GM03348 (cell line): ENCODE results near the gene PC.
A peak's percentile ranks its signal among the peaks of the same experiment; 100 is the strongest.

Source experiments
- DNase-seq: peaks from one replicate; pipeline ENCODE4 v3.0.0; 2012; ENCODE audit warnings: low spot score

Gene PC

DNA sequence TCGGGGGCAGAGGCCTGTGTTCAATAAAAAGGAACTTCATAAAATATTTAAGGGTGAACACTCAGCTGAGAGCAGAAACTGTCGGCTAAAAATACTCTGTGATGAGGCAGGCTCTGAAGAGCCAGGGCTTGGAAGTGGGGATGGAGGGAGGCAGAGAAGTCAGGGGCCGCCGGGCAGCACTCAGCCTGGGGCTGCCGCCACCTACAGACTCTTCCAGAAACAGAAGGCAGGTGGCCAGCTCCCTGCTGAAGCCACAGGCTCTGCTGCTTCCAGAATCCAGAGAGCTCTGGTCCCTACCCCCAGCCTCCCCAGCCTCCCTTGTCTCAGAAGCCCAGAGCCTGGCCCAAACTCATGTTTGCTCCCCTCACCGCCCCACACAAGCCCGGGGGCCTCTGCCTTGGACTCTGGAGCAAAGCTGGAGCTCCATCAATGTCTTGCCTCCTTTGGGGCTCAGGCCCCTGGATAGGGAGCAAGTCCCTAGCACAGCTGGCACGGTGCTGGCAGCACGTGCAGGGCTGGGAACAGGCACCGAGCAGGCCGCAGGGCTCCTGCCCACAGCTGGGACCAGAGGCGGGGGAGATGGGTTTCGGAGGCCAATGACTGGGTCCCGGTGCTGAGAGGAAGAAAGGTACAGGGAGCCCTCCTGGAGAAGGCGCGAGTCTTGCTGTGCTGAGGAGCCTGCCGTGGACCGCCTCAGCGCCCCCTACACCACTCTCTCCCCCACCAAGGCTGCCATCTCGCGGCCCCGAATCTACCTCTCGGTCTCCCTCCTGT, 93.1 kb downstream of the PC start:
- no peak for DNase-seq

DNA sequence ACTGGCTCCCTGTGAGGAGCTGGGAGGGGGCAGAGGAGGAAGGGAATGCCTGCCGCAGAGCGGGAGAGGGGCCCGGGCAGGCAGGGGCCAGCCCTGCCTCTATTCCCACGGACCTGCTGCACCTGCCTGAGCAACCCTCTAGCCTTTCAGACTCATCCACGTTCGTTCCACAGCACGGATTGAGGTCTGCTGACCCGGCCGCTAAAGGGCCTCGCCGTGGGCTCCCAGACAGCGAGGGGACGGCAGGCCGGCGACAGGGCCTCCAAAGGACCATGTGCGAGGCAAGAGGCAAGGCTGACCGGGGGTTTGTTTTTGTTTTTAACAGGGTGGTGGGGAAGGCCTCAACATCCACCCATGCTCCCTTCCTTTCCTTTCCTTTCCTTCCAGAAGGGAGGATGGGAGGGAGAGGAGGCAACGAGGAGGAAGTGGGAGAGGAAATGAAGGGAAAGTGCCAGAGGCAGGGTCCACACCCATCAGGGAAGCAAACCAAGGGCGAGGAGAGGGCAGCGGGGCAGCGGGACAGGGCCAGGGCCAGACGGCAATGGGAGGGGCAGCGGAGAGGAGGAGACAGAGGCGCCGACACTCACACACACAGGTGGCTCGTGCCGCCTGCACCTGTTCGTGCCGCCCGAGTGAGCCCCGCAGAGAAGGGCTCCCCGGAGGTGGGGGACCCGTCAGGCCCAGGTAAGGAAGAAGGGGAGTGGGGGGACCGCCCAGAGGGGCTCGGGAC, 93.8 kb downstream of the PC start:
- no peak for DNase-seq

DNA sequence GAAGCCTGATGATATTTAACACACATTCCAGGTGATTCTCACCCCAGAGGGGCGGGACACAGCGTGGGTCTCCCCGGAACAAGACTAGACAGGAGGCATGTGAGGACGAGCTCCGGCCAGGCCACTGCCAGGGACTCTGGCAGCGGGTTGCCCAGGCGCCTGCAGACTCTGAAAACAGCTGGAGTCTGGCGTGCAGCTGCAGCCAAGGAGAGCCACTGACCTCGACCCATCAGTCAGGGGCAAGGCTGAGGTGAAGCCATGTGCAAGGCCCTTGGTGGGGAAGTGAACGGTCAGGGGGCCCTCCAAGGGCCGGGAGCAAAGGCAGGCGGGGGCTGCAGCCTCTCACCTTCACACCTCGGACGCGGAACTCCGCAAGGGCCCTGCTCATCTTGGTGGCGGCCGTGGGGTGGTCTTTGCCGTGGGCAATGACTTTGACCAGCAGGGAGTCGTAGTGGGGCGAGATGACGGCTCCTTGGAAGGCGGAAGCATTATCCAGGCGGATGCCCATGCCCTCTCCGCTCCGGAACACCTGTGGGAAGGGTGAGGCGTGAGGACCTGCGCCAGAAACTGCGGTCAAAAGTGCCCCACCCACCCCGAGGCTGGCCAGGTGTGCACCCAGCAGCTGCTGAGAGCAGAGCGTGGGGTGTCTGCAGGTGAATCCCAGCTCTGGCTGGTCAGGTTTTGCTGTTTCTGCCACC, 94.6 kb downstream of the PC start:
- DNase-seq: no peak

DNA sequence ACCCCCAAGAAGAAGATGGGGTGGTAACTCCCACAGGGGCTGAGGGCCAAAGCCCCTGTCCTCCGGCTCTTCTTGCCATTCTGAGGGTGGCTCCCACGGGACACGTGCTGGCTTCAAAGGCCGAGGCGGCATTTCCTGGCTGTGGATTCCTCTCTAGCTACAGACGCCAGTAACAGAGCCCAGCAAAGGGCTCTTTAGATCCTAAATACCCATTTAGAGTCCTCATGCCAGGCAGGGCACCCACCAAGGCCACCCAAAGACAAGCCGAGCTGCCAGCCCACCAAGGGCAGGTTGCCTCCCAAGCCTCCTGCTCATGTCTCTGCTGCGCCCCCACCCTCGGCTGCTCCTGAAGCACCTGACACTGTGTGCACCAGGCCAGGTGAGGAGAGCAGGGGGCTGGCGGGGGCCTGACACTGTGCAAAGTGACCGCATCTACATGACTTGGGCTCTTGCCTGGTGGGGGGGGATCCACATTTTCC, 95.6 kb downstream of the PC start:
- no peak for DNase-seq

DNA sequence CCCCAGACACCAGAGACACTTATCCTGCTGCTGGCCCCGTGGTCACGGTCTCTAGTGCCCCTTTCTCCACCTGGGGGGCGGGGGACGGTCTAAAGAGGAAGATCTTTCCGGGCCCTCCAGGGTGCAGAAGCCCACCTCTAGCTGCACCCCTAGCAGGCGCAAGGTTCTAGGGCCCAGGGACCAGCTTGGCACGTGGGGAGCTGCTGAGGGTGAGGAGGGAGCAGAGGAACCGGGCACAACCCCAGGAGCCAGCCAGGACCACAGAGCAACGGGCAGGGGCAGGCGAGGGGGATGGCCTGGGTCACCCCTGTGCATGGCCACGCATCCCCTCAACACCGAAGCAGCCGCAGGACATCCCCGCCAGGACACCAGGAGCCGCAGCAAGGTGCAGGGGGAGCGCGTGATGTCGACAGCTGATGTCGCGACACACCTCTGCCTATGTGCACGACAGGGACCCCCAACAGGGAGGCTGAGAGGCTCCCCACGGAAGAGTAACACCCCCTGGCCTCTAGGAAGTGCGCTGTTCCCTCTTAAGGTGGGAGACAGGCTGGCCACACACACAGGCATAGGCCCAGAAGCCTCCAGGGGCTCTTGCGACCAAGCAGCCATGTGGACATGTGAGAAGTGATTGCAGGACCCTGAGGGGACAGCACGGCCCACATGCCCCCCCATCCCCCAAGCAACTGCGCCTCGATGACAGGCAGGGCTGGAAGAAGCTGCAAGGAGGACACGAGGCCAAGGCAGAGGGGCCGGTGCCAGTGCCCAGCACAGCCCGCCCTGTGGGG, 96.2 kb downstream of the PC start:
- DNase-seq: no peak

DNA sequence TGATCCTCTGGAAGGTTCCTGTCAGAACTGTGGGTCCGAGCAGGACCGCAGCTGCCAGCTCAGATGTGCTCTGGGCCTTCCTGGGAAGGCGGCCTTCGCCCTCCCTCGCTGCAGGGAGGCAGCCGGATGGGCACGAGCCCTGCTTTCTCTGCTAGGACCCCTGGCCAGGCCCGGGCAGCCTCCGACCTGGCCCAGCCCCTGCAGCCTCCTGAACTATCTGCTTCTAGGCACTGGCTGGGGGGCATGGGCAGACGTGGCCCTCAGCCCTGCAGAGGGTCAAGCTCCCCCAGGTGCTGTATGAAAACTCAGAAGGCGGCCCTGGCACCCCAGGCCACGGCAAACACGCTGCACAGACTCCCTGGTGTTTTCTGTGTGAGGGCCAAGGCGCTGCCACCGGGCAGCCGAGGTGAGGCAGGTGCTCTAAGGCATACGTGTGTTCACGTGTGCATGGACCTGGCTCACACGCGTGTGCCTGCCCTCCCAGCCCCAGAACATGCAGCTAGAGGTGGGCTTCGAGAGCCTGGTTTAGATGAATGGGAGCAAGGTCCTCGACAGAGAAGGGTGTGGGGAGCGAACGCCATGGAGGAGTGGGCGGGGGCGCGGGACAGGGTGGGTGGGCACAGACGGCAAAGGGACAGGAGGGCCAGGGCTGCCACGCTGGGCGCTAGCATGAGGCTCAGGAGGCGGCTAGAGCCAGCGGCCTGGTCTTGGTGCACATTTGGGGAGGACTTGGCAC, 97.0 kb downstream of the PC start:
- no peak for DNase-seq

DNA sequence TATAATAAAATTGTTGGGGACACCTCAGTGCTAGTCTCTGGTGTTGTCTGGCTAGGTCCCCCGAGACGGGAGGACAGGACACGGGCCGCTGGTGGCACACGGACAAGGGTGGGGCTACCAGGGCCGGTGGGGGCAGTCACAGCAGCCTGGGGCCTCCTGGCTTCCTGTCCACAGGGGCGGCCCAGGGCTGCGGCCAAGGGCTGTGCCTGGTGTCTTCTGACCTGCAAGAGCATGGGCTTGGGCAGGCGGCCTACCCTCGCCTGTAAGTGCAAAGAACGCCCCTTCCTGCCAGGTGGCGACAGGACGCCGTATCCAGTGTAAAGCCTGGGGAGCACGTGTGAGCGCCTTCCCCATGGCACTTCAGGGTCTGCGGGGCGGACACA, 97.7 kb downstream of the PC start:
- no peak for DNase-seq

DNA sequence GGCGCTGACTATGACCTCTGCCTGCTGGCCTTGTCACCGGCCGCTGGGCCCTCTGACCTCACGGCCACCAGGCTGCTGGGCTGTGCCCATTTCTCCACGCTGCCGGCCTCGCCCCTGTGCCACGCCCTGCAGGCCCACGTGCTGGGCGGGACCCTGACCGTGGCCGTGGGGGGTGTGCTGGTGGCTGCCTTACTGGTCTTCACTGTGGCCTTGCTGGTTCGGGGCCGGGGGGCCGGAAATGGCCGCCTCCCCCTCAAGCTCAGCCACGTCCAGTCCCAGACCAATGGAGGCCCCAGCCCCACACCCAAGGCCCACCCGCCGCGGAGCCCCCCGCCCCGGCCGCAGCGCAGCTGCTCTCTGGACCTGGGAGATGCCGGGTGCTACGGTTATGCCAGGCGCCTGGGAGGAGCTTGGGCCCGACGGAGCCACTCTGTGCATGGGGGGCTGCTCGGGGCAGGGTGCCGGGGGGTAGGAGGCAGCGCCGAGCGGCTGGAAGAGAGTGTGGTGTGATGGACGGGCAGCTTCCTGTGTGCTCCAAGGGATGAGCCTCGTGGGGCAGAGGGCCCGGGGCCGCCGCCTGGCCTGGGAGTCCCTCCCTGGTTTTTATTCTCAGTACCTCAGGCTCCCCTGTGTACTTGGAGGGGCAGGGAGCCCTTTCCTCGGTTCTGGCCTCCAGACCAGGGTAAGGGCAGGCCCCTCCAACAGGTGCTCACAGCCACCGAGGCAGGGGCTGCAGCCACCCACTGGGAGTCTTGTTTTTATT, 98.3 kb downstream of the PC start:
- no peak for DNase-seq

DNA sequence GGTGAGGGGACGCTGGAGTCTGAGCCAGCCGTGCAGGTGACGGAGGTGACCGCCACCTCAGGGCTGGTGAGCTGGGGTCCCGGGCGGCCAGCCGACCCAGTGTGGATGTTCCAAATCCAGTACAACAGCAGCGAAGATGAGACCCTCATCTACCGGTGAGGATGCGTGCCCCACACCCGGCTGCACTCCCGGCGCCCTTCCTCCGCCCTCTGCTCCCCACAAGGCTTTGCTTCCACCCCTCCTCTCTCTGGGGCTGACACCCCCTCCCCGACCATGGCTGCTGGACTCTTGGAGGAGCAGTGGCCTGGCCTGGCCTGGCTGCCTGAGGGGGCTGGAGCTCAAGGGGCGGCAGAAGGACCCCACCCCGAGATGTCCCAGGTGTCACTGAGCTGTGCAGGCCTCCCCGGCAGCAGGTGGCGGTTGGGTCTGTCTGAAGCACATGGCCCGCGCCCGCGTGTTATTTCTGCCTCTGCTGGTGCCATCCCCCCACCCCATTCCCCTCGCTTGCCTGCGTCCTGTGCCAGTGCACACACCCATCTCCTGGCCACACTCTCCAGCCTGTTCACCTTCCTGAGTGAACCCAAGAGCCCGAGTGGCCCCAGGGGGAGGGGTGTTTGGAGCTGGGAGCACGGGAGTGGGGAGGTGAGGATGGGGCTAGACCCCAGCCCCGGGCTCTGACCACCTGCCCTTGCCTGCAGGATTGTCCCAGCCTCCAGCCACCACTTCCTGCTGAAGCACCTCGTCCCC, 99.1 kb downstream of the PC start:
- DNase-seq: no peak

DNA sequence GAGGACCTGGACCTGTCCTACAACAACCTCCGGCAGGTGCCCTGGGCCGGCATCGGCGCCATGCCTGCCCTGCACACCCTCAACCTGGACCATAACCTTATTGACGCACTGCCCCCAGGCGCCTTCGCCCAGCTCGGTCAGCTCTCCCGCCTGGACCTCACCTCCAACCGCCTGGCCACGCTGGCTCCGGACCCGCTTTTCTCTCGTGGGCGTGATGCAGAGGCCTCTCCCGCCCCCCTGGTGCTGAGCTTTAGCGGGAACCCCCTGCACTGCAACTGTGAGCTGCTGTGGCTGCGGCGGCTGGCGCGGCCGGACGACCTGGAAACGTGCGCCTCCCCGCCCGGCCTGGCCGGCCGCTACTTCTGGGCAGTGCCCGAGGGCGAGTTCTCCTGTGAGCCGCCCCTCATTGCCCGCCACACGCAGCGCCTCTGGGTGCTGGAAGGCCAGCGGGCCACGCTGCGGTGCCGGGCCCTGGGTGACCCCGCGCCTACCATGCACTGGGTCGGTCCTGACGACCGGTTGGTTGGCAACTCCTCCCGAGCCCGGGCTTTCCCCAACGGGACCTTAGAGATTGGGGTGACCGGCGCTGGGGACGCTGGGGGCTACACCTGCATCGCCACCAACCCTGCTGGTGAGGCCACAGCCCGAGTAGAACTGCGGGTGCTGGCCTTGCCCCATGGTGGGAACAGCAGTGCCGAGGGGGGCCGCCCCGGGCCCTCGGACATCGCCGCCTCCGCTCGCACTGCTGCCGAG, 99.8 kb downstream of the PC start:
- DNase-seq: no peak

DNA sequence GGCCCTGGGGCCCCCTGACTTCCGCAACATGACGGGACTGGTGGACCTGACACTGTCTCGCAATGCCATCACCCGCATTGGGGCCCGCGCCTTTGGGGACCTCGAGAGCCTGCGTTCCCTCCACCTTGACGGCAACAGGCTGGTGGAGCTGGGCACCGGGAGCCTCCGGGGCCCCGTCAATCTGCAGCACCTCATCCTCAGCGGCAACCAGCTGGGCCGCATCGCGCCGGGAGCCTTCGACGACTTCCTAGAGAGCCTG, 100.3 kb downstream of the PC start:
- DNase-seq: no peak

DNA sequence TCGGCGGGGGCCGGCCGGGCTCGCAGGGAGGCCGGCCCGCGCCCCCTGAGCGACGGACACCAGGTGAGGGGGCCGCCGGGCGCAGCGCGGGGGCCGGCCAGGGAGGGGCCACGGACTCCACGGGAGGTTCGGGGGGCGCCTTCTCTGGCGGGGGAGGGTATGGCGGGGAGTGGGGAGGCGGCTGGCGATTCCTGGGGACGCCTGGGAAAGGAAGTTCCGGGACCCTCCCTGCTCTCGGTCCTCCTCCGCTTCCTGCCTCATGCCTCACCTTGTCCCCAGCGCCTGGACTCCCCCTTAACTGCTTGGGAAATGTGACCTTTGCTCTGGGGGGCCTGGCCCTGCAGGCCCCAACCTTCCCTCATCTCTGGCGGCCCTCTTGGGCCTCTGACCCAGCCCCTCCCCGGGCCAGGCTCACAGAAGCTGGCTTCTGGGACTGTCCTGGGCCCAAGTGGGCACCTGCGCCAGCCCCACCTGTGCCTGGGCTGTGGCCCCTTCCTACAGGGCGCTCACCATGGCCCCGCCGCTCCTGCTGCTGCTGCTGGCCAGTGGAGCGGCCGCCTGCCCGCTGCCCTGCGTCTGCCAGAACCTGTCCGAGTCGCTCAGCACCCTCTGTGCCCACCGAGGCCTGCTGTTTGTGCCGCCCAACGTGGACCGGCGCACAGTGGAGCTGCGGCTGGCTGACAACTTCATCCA, 100.8 kb downstream of the PC start:
- DNase-seq: no peak

DNA sequence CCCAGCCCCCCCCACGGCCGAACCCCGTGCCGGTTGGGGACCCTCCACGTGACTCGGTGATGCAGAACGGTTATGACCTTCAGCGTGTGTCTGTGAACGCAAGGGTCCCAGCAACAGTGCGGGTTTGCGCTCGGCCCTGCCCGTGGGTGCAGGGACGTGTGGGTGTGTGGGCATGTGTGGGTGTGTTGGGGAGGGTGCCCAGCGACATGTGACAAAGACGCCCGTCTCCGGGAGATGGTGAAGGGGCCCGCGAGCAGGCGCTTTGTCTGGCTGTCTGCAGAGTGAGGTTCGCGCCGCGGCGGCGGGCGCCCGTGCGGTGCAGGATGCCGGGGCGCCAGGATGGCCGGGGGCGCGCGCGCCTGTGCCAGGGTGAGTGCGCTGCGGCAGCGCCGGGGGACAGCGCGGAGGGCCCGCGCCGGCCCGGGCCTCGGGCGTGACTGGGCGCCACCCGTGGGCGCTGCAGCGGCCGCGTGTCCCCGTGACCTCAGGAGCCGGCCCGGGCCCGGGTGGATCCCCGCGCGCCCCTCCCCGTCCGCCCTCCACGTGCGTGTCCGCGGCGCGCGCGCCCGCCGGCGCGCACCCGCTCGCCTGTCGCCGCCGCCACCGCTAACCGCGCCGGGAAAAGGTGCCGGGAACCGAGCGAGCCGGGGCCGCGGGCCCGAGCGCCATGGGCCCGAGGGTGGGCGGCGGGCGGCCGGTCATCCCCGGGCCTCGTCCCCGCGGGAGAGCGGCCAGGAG, 101.5 kb downstream of the PC start, which contains the start of gene LRFN4:
TSS of gene LRFN4 (plus strand) at position 569 of the 738 bp plus-strand sequence. CDS start 681 bp downstream, outside the sequence.
- DNase-seq: peak; percentile 81

DNA sequence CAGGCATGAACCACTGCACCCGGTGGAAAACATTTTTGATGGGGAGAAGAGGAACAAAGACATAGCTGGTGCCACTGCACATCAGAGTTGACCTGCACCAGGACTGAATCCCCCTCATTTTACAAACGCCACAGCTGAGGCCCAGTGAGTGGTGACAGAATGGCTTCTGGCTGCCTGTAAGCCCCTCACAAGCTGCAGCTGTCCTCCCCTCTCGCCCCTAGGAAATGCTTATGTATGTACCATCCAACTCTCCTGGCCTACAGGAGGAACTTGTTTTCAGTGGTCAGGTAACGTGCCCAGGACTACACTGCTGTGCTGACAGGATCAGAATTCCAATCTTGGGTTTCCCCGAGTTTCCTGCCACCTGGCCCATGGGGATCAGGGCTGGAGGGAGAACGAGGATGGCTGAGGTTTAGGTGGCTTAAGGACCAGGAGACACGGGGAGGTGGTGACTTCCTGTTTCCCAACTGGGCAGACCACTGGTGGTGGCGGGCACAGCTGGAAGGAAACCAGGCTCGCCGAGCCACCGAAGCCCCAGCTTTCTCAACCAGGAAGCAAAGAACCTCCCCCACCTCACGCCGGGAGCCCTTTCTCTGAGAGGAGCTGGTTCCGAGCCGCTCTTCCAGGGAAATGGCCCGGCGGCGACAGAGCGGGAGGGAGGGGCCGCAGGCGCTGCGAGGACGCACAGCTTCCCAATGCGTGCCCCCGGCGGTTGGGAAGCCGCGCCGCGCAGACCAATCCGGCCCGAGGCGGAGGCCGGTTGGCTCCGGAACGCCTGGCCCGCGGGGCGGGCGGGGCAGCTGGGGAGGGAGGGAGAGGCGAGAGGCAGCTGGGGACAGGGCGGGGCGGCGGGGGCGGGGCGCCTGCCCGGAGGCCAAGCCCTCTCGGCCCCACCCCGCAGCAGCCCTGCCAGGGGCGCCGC, 102.3 kb downstream of the PC start:
- peak; percentile 99 for DNase-seq

DNA sequence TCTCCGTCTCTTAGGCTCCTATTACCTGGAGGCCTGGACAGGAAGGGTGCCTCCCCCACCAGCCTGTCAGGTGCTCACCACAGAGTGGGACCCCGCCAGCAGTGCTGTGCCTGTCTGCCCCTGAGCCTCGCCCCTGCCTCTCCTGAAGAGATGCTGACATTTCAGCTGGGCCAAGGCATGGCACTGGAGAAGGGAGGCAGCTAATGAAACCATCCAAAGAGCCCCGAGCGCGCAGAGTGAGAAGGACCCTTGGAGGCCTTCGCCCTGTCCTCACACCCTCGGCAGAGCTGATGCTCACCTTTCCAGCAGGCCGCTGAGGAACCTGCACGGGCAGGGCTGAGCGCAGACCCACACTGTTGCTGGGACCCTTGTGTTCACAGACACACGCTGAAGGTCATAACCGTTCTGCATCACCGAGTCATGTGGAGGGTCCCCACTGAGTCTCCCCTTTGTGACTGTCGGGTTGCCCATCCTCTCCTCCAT, 103.4 kb downstream of the PC start:
- no peak for DNase-seq

DNA sequence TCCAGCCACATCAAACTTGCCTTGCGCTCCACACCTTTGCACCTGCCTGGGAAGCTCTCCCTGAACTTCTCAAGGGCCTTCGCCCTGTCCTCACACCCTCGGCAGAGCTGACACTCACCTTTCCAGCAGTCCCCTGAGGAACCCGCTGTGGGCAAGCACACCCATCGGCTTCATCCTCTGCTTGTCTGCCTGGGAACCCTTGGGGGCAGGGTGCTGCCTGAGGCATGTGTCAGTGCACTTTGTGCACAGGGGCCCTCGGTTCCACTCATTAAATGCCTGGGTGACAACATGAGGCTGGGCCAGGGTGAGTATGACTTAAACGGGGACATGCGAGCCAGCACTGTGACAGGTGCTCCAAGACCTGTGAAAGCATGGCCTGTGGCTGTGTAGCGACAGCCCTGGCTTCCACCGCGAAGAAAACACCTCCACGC, 103.9 kb downstream of the PC start:
- no peak for DNase-seq
